ENCODE data around the gene RPL31.

DNA sequence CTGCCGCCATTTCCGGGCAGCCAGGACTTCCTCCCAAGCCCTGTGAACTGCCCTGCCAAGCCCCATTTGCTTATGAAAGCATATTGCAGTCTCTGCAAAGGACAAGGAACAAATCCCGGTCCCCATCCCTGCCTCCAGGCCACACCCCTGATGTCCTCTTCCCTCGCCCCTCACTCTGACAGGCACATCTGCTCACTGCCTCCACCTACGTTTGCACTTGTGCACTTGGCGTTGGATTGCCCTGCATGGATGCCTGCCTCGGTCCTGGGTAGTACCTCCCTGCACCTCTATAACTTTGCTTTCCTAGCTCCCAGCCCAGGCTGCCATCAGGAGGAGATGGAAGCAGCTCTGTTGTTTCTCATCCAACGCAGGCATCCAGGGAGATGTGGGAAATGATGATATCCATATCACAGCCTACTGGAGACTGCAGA lies 19.6 kb upstream of the RPL31 start:
- no peak for TF ChIP-seq EZH2 (IDR thresholded peaks at IDR 0.05; ENCODE audit: borderline replicate concordance, low read length)
- TF ChIP-seq, protein P1, sequence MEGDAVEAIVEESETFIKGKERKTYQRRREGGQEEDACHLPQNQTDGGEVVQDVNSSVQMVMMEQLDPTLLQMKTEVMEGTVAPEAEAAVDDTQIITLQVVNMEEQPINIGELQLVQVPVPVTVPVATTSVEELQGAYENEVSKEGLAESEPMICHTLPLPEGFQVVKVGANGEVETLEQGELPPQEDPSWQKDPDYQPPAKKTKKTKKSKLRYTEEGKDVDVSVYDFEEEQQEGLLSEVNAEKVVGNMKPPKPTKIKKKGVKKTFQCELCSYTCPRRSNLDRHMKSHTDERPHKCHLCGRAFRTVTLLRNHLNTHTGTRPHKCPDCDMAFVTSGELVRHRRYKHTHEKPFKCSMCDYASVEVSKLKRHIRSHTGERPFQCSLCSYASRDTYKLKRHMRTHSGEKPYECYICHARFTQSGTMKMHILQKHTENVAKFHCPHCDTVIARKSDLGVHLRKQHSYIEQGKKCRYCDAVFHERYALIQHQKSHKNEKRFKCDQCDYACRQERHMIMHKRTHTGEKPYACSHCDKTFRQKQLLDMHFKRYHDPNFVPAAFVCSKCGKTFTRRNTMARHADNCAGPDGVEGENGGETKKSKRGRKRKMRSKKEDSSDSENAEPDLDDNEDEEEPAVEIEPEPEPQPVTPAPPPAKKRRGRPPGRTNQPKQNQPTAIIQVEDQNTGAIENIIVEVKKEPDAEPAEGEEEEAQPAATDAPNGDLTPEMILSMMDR (IDR thresholded peaks at IDR 0.05; ENCODE audit: low read length): no peak

All from OCI-LY1 (cell line).